ENCODE measurements around the gene LATS2.

LATS2 gene

GRCh38 chr13:21100211-21100610 lies 38.8 kb upstream of the LATS2 start:
- DNase-seq (ENCODE audit: low read depth): no peak
- no peak for TF ChIP-seq CTCF (conservative IDR thresholded peaks at IDR 0.05; ENCODE audit: control insufficient read depth, insufficient read depth, low read depth, low read length)
- H3K4me3 ChIP-seq (ENCODE audit: control insufficient read depth, low read depth, low read length): no peak overlapping the region

GRCh38 chr13:21095311-21095710 lies 33.9 kb upstream of the LATS2 start:
- TF ChIP-seq CTCF (conservative IDR thresholded peaks at IDR 0.05; ENCODE audit: control insufficient read depth, insufficient read depth, low read depth, low read length): no peak
- DNase-seq (ENCODE audit: low read depth): no peak

GRCh38 chr13:21089830-21090229 lies 28.4 kb upstream of the LATS2 start:
- DNase-seq (ENCODE audit: low read depth): no peak
- H3K4me3 ChIP-seq (ENCODE audit: control insufficient read depth, low read depth, low read length): no peak overlapping the region
- no peak for TF ChIP-seq CTCF (conservative IDR thresholded peaks at IDR 0.05; ENCODE audit: control insufficient read depth, insufficient read depth, low read depth, low read length)

More at GRCh38 chr13:21095311-21095710, 33.9 kb upstream of the LATS2 start:
- H3K4me3 ChIP-seq (ENCODE audit: control insufficient read depth, low read depth, low read length): no peak overlapping the region

- no peak overlapping the region for H3K4me3 ChIP-seq (ENCODE audit: control insufficient read depth, low read depth, low read length)
- no peak for DNase-seq (ENCODE audit: low read depth)
- TF ChIP-seq CTCF (conservative IDR thresholded peaks at IDR 0.05; ENCODE audit: control insufficient read depth, insufficient read depth, low read depth, low read length): no peak
Measured at GRCh38 chr13:21088534-21088933, 27.1 kb upstream of the LATS2 start.

- no peak for DNase-seq (ENCODE audit: low read depth)
- TF ChIP-seq CTCF (conservative IDR thresholded peaks at IDR 0.05; ENCODE audit: control insufficient read depth, insufficient read depth, low read depth, low read length): no peak
- H3K4me3 ChIP-seq (ENCODE audit: control insufficient read depth, low read depth, low read length): no peak overlapping the region
Measured at GRCh38 chr13:21086929-21087328, 25.5 kb upstream of the LATS2 start.

- H3K4me3 ChIP-seq (ENCODE audit: control insufficient read depth, low read depth, low read length): no peak overlapping the region
- no peak for TF ChIP-seq CTCF (conservative IDR thresholded peaks at IDR 0.05; ENCODE audit: control insufficient read depth, insufficient read depth, low read depth, low read length)
- DNase-seq (ENCODE audit: low read depth): no peak
Measured at GRCh38 chr13:21081926-21082325, 20.5 kb upstream of the LATS2 start.

GRCh38 chr13:21080593-21080891 lies 19.2 kb upstream of the LATS2 start:
- DNase-seq (ENCODE audit: low read depth): no peak
- H3K4me3 ChIP-seq (ENCODE audit: control insufficient read depth, low read depth, low read length): no peak overlapping the region
- TF ChIP-seq CTCF (conservative IDR thresholded peaks at IDR 0.05; ENCODE audit: control insufficient read depth, insufficient read depth, low read depth, low read length): no peak
